Subcutaneous adipose tissue (tissue), 4 donors: Measurements from ENCODE around the gene PAGE4. TPM values are rescaled to one million over a fixed set of nuclear protein-coding genes. Genes with fewer than 3 reads are reported as not detected.

Experiments used
- CTCF ChIP-seq: fragments of 450-650 bp; IDR thresholded peaks from one replicate; pipeline ENCODE4 v1.5.1; 2016; ENCODE audit warnings: low read depth, mild to moderate bottlenecking, control low read depth, antibody characterized with exemption, moderate library complexity
- total RNA-seq, 4 donors: library from RNA; depleted of rRNA; stranded (reverse); fragments of >200 nt; gene quantifications; one replicate each; pipeline ENCODE4 v1.1.0, GENCODE V29; 2016

Gene PAGE4
- not detected for total RNA-seq

GRCh38 chrX:49829016-49829415 is at the start of gene PAGE4:
Gene PAGE4 (plus strand): TSS chrX:49829303. CDS start chrX:49830429, 1,126 bp downstream.
- no peak for TF ChIP-seq CTCF

- no peak for TF ChIP-seq CTCF
Measured at GRCh38 chrX:49784747-49785280, 44.3 kb upstream of the PAGE4 start.

GRCh38 chrX:49792376-49792775 is 36.7 kb upstream of the PAGE4 start:
- TF ChIP-seq CTCF = no peak

- no peak for TF ChIP-seq CTCF
Measured at GRCh38 chrX:49793686-49794085, 35.4 kb upstream of the PAGE4 start.

GRCh38 chrX:49799828-49800227 is 29.3 kb upstream of the PAGE4 start:
- TF ChIP-seq CTCF = no peak

GRCh38 chrX:49809891-49810632 is 19.0 kb upstream of the PAGE4 start:
- no peak for TF ChIP-seq CTCF

- no peak for TF ChIP-seq CTCF
Measured at GRCh38 chrX:49812177-49812576, 16.9 kb upstream of the PAGE4 start.
